Mesendoderm (in vitro differentiated cells): ENCODE measurements around the gene TENM4.
"Not testable (repeated sequence)": the region's sequence is repeated elsewhere in the genome, so short reads cannot be mapped to it uniquely, and the experiment has no call there.

Source experiments
- DNase-seq: peaks from one replicate; pipeline ENCODE4 v3.0.0; 2013
- H2AK5ac ChIP-seq: 2 replicates; pipeline ENCODE4 v1.6.1; 2013; ENCODE audit warnings: low read length, inconsistent platforms
- H2BK120ac ChIP-seq: 2 replicates; pipeline ENCODE4 v1.6.1; 2013; ENCODE audit warnings: low read depth, mild to moderate bottlenecking, low read length, moderate library complexity, mixed read lengths
- H2BK15ac ChIP-seq: replicated peaks from 2 replicates; pipeline ENCODE4 v1.6.1; 2013; ENCODE audit warnings: low read depth, mild to moderate bottlenecking, moderate library complexity
- H2BK5ac ChIP-seq: 2 replicates; pipeline ENCODE4 v1.6.1; 2013; ENCODE audit warnings: low read length, inconsistent platforms
- H3K18ac ChIP-seq: 2 replicates; pipeline ENCODE4 v1.6.1; 2013; ENCODE audit warnings: mild to moderate bottlenecking, low read length, mixed read lengths
- H3K23ac ChIP-seq: one replicate; pipeline ENCODE4 v1.6.1; 2013; ENCODE audit warnings: low read length
- H3K27ac ChIP-seq: 2 replicates; pipeline ENCODE4 v1.5.1; 2013; ENCODE audit warnings: low read depth, mild to moderate bottlenecking, inconsistent platforms, low read length, moderate library complexity
- H3K27me3 ChIP-seq: 2 replicates; pipeline ENCODE4 v1.6.1; 2013; ENCODE audit warnings: low read length, control low read depth, mild to moderate bottlenecking, inconsistent platforms; ENCODE audit not compliant: insufficient read depth, poor library complexity
- H3K36me3 ChIP-seq: 2 replicates; pipeline ENCODE4 v1.6.1; 2013; ENCODE audit warnings: low read length, inconsistent platforms; ENCODE audit not compliant: control insufficient read depth, insufficient read depth
- H3K4ac ChIP-seq: one replicate; pipeline ENCODE4 v1.6.1; 2013; ENCODE audit warnings: low read depth, mild to moderate bottlenecking, low read length, moderate library complexity
- H3K4me1 ChIP-seq: 2 replicates; pipeline ENCODE4 v1.6.1; 2013; ENCODE audit warnings: low read depth, low read length, inconsistent platforms; ENCODE audit not compliant: control insufficient read depth
- H3K4me2 ChIP-seq: 2 replicates; pipeline ENCODE4 v1.6.1; 2013; ENCODE audit warnings: low read length
- H3K4me3 ChIP-seq: 2 replicates; pipeline ENCODE4 v1.5.1; 2013; ENCODE audit warnings: mild to moderate bottlenecking, low read length
- H3K56ac ChIP-seq: one replicate; pipeline ENCODE4 v1.6.1; 2013; ENCODE audit warnings: low read length
- H3K79me1 ChIP-seq: 2 replicates; pipeline ENCODE4 v1.6.1; 2013; ENCODE audit warnings: low read length, inconsistent platforms
- H3K79me2 ChIP-seq: 2 replicates; pipeline ENCODE4 v1.6.1; 2013; ENCODE audit warnings: mild to moderate bottlenecking, low read length; ENCODE audit not compliant: control insufficient read depth, insufficient read depth
- H3K9ac ChIP-seq: 2 replicates; pipeline ENCODE4 v1.6.1; 2013; ENCODE audit warnings: low read length, inconsistent platforms
- H4K5ac ChIP-seq: one replicate; pipeline ENCODE4 v1.6.1; 2013; ENCODE audit warnings: low read length
- H4K8ac ChIP-seq: one replicate; pipeline ENCODE4 v1.6.1; 2013; ENCODE audit warnings: low read depth, mild to moderate bottlenecking, control low read depth, low read length, moderate library complexity
- WGBS: extraction: QIAGEN DNeasy Blood & Tissue Kit; methylation state at CpG from one replicate; pipeline ENCODE4 v1.1.7; 2013; ENCODE audit warnings: low lambda C conversion rate, missing lambda C conversion rate; ENCODE audit not compliant: insufficient coverage; ENCODE audit errors: extremely low coverage; 5-methylcytosine and 5-hydroxymethylcytosine counted together

Gene TENM4

GRCh38 chr11:78832226-78832947 is 608.4 kb downstream of the TENM4 start:
- no peaks in the 10 kb centered on the region for H3K36me3 ChIP-seq
- H3K9ac ChIP-seq = no peak overlapping the region
- no peaks in the 10 kb centered on the region for H3K4me1 ChIP-seq
- no peak overlapping the region for H4K8ac ChIP-seq
- H3K23ac ChIP-seq = no peak overlapping the region
- H3K4me2 ChIP-seq = no peak overlapping the region
- no peak overlapping the region for H3K18ac ChIP-seq
- no peak overlapping the region for H3K4ac ChIP-seq
- DNase-seq = no peak
- H2BK15ac ChIP-seq = no peak overlapping the region
- H3K56ac ChIP-seq = no peak overlapping the region
- H4K5ac ChIP-seq = no peak overlapping the region
- H2AK5ac ChIP-seq = no peak overlapping the region
- H3K4me3 ChIP-seq = no peak overlapping the region
- H3K27me3 ChIP-seq = no peaks in the 10 kb centered on the region
- H2BK5ac ChIP-seq = no peak overlapping the region
- H3K27ac ChIP-seq = no peak overlapping the region
- H2BK120ac ChIP-seq = no peak overlapping the region
- H3K79me2 ChIP-seq = no peaks in the 10 kb centered on the region
- WGBS = no CpG with 5 or more reads among the region's 7 CpGs
- no peaks in the 10 kb centered on the region for H3K79me1 ChIP-seq

GRCh38 chr11:78831571-78831970 is 609.3 kb downstream of the TENM4 start:
- Histone ChIP-seq H3K79me2 (no peaks in the 10 kb centered on the region), H3K27me3 (no peaks in the 10 kb centered on the region), H4K5ac (no peak overlapping the region), H3K4me3 (no peak overlapping the region), H3K4me1 (no peaks in the 10 kb centered on the region), H3K56ac (no peak overlapping the region), H3K27ac (no peak overlapping the region), H2AK5ac (no peak overlapping the region), H2BK15ac (no peak overlapping the region), H3K36me3 (no peaks in the 10 kb centered on the region), H4K8ac (no peak overlapping the region), H3K4me2 (no peak overlapping the region), H3K9ac (no peak overlapping the region), H2BK120ac (no peak overlapping the region), H3K4ac (no peak overlapping the region), H3K18ac (no peak overlapping the region), H2BK5ac (no peak overlapping the region), H3K79me1 (no peaks in the 10 kb centered on the region), H3K23ac (no peak overlapping the region)
- no CpG with 5 or more reads among the region's 4 CpGs for WGBS
- no peak for DNase-seq

GRCh38 chr11:78830277-78830819 is 610.5 kb downstream of the TENM4 start:
- no peaks in the 10 kb centered on the region for H3K27me3 ChIP-seq
- no peaks in the 10 kb centered on the region for H3K79me1 ChIP-seq
- no peak overlapping the region for H2BK15ac ChIP-seq
- no CpG with 5 or more reads among the region's 11 CpGs for WGBS
- no peak overlapping the region for H4K8ac ChIP-seq
- H3K4me1 ChIP-seq = no peaks in the 10 kb centered on the region
- no peaks in the 10 kb centered on the region for H3K36me3 ChIP-seq
- H2BK5ac ChIP-seq = no peak overlapping the region
- no peak overlapping the region for H3K9ac ChIP-seq
- no peak overlapping the region for H4K5ac ChIP-seq
- peak; percentile 57 for DNase-seq
- no peak overlapping the region for H3K56ac ChIP-seq
- no peak overlapping the region for H3K4me2 ChIP-seq
- H3K4me3 ChIP-seq = no peak overlapping the region
- H3K79me2 ChIP-seq = no peaks in the 10 kb centered on the region
- no peak overlapping the region for H3K4ac ChIP-seq
- H2BK120ac ChIP-seq = no peak overlapping the region
- no peak overlapping the region for H3K23ac ChIP-seq
- no peak overlapping the region for H2AK5ac ChIP-seq
- H3K18ac ChIP-seq = no peak overlapping the region
- no peak overlapping the region for H3K27ac ChIP-seq

- no peaks in the 10 kb centered on the region for H3K36me3 ChIP-seq
- no peak overlapping the region for H2BK15ac ChIP-seq
- no peak overlapping the region for H3K23ac ChIP-seq
- no peaks in the 10 kb centered on the region for H3K79me2 ChIP-seq
- H3K9ac ChIP-seq = no peak overlapping the region
- H3K4me3 ChIP-seq = no peak overlapping the region
- no peak overlapping the region for H3K4ac ChIP-seq
- H3K79me1 ChIP-seq = no peaks in the 10 kb centered on the region
- H3K18ac ChIP-seq = no peak overlapping the region
- no peak overlapping the region for H2BK120ac ChIP-seq
- H3K27ac ChIP-seq = no peak overlapping the region
- H4K5ac ChIP-seq = no peak overlapping the region
- no CpG with 5 or more reads among the region's 3 CpGs for WGBS
- no peak overlapping the region for H2BK5ac ChIP-seq
- H3K27me3 ChIP-seq = no peaks in the 10 kb centered on the region
- H4K8ac ChIP-seq = no peak overlapping the region
- H3K56ac ChIP-seq = no peak overlapping the region
- DNase-seq = no peak
- no peak overlapping the region for H3K4me2 ChIP-seq
- H3K4me1 ChIP-seq = no peaks in the 10 kb centered on the region
- no peak overlapping the region for H2AK5ac ChIP-seq
Measured at GRCh38 chr11:78829146-78829545, 611.7 kb downstream of the TENM4 start.

- Histone ChIP-seq H4K8ac (no peak overlapping the region), H2BK15ac (no peak overlapping the region), H3K4me2 (no peak overlapping the region), H2AK5ac (no peak overlapping the region), H3K4ac (no peak overlapping the region), H3K36me3 (no peaks in the 10 kb centered on the region), H3K18ac (no peak overlapping the region), H3K4me3 (no peak overlapping the region), H2BK120ac (no peak overlapping the region), H2BK5ac (no peak overlapping the region), H3K9ac (no peak overlapping the region), H3K23ac (no peak overlapping the region), H3K4me1 (no peaks in the 10 kb centered on the region), H4K5ac (no peak overlapping the region), H3K27me3 (no peaks in the 10 kb centered on the region), H3K56ac (no peak overlapping the region), H3K79me2 (no peaks in the 10 kb centered on the region), H3K79me1 (no peaks in the 10 kb centered on the region), H3K27ac (no peak overlapping the region)
- WGBS = no CpG with 5 or more reads among the region's 1 CpG
- DNase-seq = no peak
Measured at GRCh38 chr11:78828676-78829075, 612.2 kb downstream of the TENM4 start.

- H4K5ac ChIP-seq, H3K23ac ChIP-seq, H3K18ac ChIP-seq, H2BK120ac ChIP-seq, H3K27ac ChIP-seq, H3K56ac ChIP-seq, H2BK5ac ChIP-seq, H3K79me1 ChIP-seq, H3K4ac ChIP-seq, H3K4me2 ChIP-seq, H3K4me3 ChIP-seq, H4K8ac ChIP-seq, H3K27me3 ChIP-seq, H2AK5ac ChIP-seq, DNase-seq, H3K9ac ChIP-seq, H3K79me2 ChIP-seq, H2BK15ac ChIP-seq, H3K4me1 ChIP-seq, H3K36me3 ChIP-seq: not testable (repeated sequence)
- no CpG with 5 or more reads among the region's 4 CpGs for WGBS
Measured at GRCh38 chr11:78827291-78827690, 613.5 kb downstream of the TENM4 start.
